ENCODE measurements around the gene ZNF526.
"Not testable (repeated sequence)": the region's sequence is repeated elsewhere in the genome, so short reads cannot be mapped to it uniquely, and the experiment has no call there.

The ZNF526 gene

GRCh38 chr19:42266928-42267603, 47.0 kb downstream of the ZNF526 start:
- not testable (repeated sequence) for DNase-seq

- no peak for DNase-seq
Observed at GRCh38 chr19:42267644-42268141, 47.6 kb downstream of the ZNF526 start.

- DNase-seq: peak; percentile 98
Observed at GRCh38 chr19:42268142-42268703, 48.1 kb downstream of the ZNF526 start.

GRCh38 chr19:42268704-42269477, 48.8 kb downstream of the ZNF526 start, which contains the start of gene CIC:
Gene CIC, plus strand, starts transcription at chr19:42269252. Its CDS starts 2,532 bp downstream, at chr19:42271784.
- peak; percentile 98 for DNase-seq

- peak; percentile 22 for DNase-seq
Observed at GRCh38 chr19:42269478-42270345, 49.6 kb downstream of the ZNF526 start.

- peak; percentile 70 for DNase-seq
Observed at GRCh38 chr19:42270346-42271044, 50.4 kb downstream of the ZNF526 start.

GRCh38 chr19:42271045-42271419, 50.9 kb downstream of the ZNF526 start:
- DNase-seq: no peak

- DNase-seq: no peak
Observed at GRCh38 chr19:42271861-42272534, 51.9 kb downstream of the ZNF526 start.

- DNase-seq: no peak
Observed at GRCh38 chr19:42272535-42272897, 52.4 kb downstream of the ZNF526 start.

GRCh38 chr19:42272989-42273406, 52.9 kb downstream of the ZNF526 start:
- DNase-seq: peak; percentile 16

- DNase-seq: peak; percentile 13
Observed at GRCh38 chr19:42273407-42274064, 53.4 kb downstream of the ZNF526 start.

GRCh38 chr19:42274065-42274682, 54.1 kb downstream of the ZNF526 start:
- no peak for DNase-seq

- DNase-seq: no peak
Observed at GRCh38 chr19:42275103-42275502, 55.0 kb downstream of the ZNF526 start.

GRCh38 chr19:42275517-42275916, 55.4 kb downstream of the ZNF526 start:
- no peak for DNase-seq

- no peak for DNase-seq
Observed at GRCh38 chr19:42276284-42276683, 56.2 kb downstream of the ZNF526 start.

- DNase-seq: no peak
Observed at GRCh38 chr19:42276821-42277220, 56.7 kb downstream of the ZNF526 start.

Measured in activated T-cell treated with anti-CD3 and anti-CD28 coated beads, Interleukin-2, amount 50 U/mL, for 1 hour (primary cell).